HTR-8/SVneo (cell line): ENCODE data around the gene SLC5A11.
"Not testable (repeated sequence)": the region's sequence is repeated elsewhere in the genome, so short reads cannot be mapped to it uniquely, and the experiment has no call there.

ENCODE experiments used
- DNase-seq: peaks from one replicate; pipeline ENCODE4 v3.0.0; 2011; ENCODE audit warnings: low spot score, mixed read lengths; ENCODE audit not compliant: insufficient read length
- FAIRE-seq: peaks from 2 replicates; lab custom pipeline; 2011; peaks lifted over from hg19 to GRCh38; lab: Jason Lieb, UNC

Gene SLC5A11

GRCh38 chr16:24834459-24835335 is 11.1 kb upstream of the SLC5A11 start:
- FAIRE-seq: no peak

GRCh38 chr16:24836836-24837235 is 8.9 kb upstream of the SLC5A11 start:
- no peak for FAIRE-seq
- no peak for DNase-seq

More at GRCh38 chr16:24834459-24835335, 11.1 kb upstream of the SLC5A11 start:
- DNase-seq: peak; percentile 61

GRCh38 chr16:24837969-24838368 is 7.8 kb upstream of the SLC5A11 start:
- FAIRE-seq: no peak
- no peak for DNase-seq

GRCh38 chr16:24838554-24839266 is 7.1 kb upstream of the SLC5A11 start:
- FAIRE-seq (no peak), DNase-seq (no peak)

GRCh38 chr16:24839347-24839972 is 6.3 kb upstream of the SLC5A11 start:
- DNase-seq (no peak), FAIRE-seq (no peak)

- DNase-seq (no peak), FAIRE-seq (no peak)
Measured at GRCh38 chr16:24841291-24841690, 4.5 kb upstream of the SLC5A11 start.

- DNase-seq (no peak), FAIRE-seq (no peak)
Measured at GRCh38 chr16:24844101-24845030, 1.4 kb upstream of the SLC5A11 start.

GRCh38 chr16:24845031-24845365 is 765 bp upstream of the SLC5A11 start:
- FAIRE-seq, DNase-seq: not testable (repeated sequence)

- no peak for FAIRE-seq
- no peak for DNase-seq
Measured at GRCh38 chr16:24846548-24847357, 990 bp downstream of the SLC5A11 start.

- DNase-seq (no peak), FAIRE-seq (no peak)
Measured at GRCh38 chr16:24847358-24847664, 1.5 kb downstream of the SLC5A11 start.

- FAIRE-seq (no peak), DNase-seq (no peak)
Measured at GRCh38 chr16:24848065-24848464, 2.3 kb downstream of the SLC5A11 start.

- DNase-seq (no peak), FAIRE-seq (no peak)
Measured at GRCh38 chr16:24849641-24850040, 3.9 kb downstream of the SLC5A11 start.

GRCh38 chr16:24850289-24850938 is 4.7 kb downstream of the SLC5A11 start:
- no peak for FAIRE-seq
- no peak for DNase-seq

GRCh38 chr16:24851700-24852099 is 5.9 kb downstream of the SLC5A11 start:
- FAIRE-seq (no peak), DNase-seq (no peak)

GRCh38 chr16:24852281-24852721 is 6.5 kb downstream of the SLC5A11 start:
- DNase-seq (no peak), FAIRE-seq (no peak)

- FAIRE-seq (no peak), DNase-seq (no peak)
Measured at GRCh38 chr16:24853169-24853824, 7.5 kb downstream of the SLC5A11 start.

- FAIRE-seq: no peak
- DNase-seq: peak; percentile 42
Measured at GRCh38 chr16:24853830-24854229, 8.1 kb downstream of the SLC5A11 start.

- FAIRE-seq: no peak
- no peak for DNase-seq
Measured at GRCh38 chr16:24854607-24855171, 8.9 kb downstream of the SLC5A11 start.
